RWPE1 (cell line): ENCODE measurements around the gene PLXNB2.
"Not testable (repeated sequence)": the region's sequence is repeated elsewhere in the genome, so short reads cannot be mapped to it uniquely, and the experiment has no call there.

Experiments used
- CTCF ChIA-PET: fragments of 350-600 bp; sonication (Branson Sonifier 250); formaldehyde crosslinking; extraction: SDS; loops from one replicate; lab custom pipeline; 2021; lab: Yijun Ruan, JAX
- POLR2A ChIA-PET: fragments of 400-600 bp; formaldehyde crosslinking; extraction: SDS; loops from one replicate; lab custom pipeline; 2020; ENCODE audit warnings: antibody characterized with exemption; ENCODE audit not compliant: low non-redundant PET; lab: Yijun Ruan, JAX
- DNase-seq: peaks from one replicate; pipeline ENCODE4 v3.0.0; 2012; ENCODE audit warnings: low spot score
- H3K27ac ChIP-seq: fragments of 450-650 bp; 2 replicates; pipeline ENCODE4 v1.5.1; 2017
- TF ChIP-seq, protein P1 (sequence below): fragments of 450-650 bp; conservative IDR thresholded peaks from 2 replicates; pipeline ENCODE4 v1.5.1; 2017; ENCODE audit warnings: low read depth, mild to moderate bottlenecking

PLXNB2 gene

DNA sequence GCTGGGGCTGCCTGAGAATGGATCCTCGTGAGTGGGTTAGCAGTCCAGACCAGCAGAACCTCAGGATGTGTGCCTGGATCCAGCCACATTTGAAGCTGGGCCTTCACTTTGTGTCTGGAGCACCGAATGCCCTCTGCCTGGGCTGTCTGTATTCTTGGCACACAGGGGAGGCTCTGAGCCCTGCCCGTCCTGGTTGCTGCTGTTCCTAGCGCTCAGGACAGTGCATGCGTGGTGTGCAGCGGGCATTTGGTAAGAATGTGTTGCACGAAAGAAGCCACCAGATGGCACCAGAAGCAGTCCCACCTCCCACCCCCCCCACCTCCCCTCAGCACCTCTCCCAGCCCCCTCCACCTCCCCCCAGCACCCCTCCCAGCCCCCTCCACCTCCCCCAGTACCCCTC is 33.1 kb downstream of the PLXNB2 start:
- POLR2A ChIA-PET: no interaction called here

DNA sequence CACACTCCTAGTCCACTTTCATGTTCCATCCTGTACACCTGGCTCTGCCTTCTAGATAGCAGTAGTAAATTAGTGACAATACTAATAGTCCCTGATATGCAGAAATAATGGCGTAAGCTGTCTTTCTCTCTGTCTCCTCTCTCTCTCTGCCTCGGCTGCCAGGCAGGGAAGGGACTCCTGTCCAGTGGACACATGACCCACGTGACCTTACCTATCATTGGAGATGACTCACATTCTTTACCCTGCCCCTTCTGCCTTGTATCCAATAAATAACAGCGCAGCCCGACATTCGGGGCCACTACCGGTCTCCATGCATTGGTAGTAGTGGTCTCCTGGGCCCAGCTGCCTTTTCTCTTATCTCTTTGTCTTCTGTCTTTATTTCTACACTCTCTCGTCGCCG is 33.7 kb downstream of the PLXNB2 start:
- DNase-seq, POLR2A ChIA-PET, CTCF ChIA-PET: not testable (repeated sequence)
- peak overlapping the region; percentile 79 for H3K27ac ChIP-seq

More for the DNA sequence above, 33.1 kb downstream of the PLXNB2 start:
- peak overlapping the region; percentile 79 for H3K27ac ChIP-seq
- CTCF ChIA-PET: no interaction called here
- TF ChIP-seq, protein P1, sequence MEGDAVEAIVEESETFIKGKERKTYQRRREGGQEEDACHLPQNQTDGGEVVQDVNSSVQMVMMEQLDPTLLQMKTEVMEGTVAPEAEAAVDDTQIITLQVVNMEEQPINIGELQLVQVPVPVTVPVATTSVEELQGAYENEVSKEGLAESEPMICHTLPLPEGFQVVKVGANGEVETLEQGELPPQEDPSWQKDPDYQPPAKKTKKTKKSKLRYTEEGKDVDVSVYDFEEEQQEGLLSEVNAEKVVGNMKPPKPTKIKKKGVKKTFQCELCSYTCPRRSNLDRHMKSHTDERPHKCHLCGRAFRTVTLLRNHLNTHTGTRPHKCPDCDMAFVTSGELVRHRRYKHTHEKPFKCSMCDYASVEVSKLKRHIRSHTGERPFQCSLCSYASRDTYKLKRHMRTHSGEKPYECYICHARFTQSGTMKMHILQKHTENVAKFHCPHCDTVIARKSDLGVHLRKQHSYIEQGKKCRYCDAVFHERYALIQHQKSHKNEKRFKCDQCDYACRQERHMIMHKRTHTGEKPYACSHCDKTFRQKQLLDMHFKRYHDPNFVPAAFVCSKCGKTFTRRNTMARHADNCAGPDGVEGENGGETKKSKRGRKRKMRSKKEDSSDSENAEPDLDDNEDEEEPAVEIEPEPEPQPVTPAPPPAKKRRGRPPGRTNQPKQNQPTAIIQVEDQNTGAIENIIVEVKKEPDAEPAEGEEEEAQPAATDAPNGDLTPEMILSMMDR: 0 out of 2 replicates have a peak, but pooled peaks have one; percentile 22
- DNase-seq: peak; percentile 45

DNA sequence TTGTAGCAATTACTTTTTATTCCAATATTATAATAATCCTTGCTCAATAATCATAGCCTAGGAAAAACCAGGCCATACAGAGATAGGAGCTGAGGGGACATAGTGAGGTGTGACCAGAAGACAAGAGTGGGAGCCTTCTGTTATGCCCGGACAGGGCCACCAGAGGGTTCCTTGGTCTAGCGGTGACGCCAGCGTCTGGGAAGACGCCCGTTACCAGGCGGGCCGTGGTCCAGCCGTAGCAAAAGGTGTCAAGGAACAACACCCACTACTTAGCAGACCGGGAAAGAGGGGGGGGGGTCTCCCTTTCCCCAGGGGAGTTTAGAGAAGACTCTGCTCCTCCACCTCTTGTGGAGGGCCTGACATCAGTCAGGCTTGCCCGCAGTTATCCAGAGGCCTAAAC is 34.1 kb downstream of the PLXNB2 start:
- H3K27ac ChIP-seq: peak overlapping the region; percentile 79
- CTCF ChIA-PET: interaction anchor here (1.1 kb wide), 1 partner anchor 8 kb away, joined by 3 read pairs; no protein-coding TSS in a partner anchor
- DNase-seq, POLR2A ChIA-PET: not testable (repeated sequence)

DNA sequence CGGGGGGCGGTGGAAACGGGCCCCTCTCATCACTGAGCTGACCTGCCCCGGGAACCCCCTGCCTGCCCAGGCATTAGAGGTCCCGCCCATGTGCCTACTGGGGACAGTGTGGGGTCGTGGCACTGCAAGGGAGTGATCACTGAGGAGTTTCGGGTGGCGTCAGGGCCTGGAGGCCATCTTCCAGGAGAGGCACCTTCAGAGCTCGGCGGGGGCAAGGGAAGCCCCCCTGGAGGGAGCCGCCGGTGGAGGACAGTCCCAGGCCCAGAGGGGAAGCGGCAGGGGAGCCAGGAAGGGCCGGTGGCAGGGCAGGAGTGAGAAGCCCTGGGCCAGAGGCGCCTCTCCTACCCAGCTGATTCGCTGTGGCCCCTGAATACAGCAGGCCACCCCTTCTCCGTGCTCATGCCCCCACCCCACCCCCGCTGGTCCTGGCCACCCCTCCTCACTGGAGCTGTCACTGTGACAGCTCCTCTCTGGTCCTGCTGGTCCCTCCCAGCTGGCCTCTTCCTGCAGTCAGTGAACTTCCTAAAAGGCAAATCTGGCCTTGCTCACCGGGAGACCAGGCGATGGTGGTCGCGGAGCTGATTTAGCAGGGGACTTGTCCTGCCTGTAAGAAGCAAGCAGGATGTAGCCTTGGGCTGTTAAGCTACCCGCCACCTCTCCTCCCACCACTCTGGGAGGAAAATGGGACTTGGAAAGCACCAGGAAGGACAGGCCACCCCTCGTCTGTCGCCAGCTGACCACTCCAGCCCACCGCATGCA is 35.2 kb downstream of the PLXNB2 start:
- DNase-seq: no peak
- TF ChIP-seq, protein P1: no peak
- ChIA-PET POLR2A (no interaction called here), CTCF (interaction anchor here (0.6 to 1.1 kb wide), 5 partner anchors 9 to 56 kb away, joined by 3 to 4 read pairs (median 3); no protein-coding TSS in a partner anchor)
- H3K27ac ChIP-seq: peak overlapping the region; percentile 79

DNA sequence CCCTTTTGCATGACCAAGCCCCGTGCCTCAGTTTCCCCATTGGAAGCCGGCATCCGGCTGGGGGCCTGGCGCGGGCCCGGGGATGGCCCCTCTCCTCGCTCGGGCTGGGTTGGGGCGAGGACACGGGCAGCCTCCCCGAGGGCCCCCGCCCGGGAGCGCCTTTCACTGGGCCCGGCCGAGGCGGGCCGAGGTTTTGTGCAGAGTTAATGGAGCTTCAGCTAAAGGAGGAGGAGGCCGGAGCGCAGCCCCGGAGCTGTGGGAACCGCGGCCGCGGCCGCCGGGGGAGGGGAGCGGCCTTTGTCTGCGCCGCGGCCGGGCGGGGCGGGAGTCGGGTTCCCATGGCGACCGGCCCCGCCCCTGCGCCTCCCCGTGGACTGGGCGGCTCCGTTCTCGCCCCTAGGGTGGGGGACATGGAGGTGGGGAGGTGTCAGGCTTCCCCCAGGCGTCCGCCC is 35.9 kb downstream of the PLXNB2 start:
- DNase-seq: peak; percentile 36
- ChIA-PET CTCF (interaction anchor here (0.7 to 0.9 kb wide), 2 partner anchors 34 to 57 kb away, joined by 3 to 4 read pairs; no protein-coding TSS in a partner anchor), POLR2A (no interaction called here)
- H3K27ac ChIP-seq: peak overlapping the region; percentile 79
- TF ChIP-seq, protein P1: peak; percentile 36

DNA sequence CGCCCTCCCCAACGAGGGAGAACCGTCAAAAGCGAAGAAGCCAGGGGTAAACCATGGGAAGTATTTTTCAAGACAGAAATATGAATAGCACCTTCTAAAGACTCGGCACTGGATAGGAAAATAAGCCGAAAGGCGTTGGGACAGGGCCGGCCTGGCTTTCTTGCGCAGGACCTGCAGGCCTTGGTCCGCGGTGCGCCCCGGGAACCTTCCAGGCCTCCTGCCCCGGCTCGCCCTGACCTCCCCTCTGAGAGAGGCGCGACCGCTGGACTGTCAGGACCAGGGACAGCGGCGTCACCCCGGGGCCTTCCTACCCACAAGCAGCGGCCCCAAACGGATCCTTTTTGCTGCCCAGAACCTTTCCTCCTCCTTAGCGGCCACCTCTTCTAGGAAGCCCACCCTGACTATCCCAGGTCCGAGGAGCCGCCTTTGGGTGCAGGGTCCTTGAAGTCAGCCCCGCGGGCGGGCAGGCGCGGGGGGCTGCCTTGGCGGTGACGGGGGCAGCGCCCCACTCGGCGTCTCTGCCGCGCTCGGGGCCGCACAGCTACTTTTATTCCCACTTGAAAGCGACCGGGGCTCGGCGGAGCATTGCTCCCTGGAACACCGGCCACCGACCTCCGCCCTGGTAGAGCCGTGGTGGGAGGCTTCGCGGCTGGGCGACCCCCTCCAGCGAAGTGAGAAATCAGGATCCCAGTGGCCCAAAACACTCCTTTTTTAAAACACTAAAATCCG is 36.6 kb downstream of the PLXNB2 start:
- no peak for DNase-seq
- TF ChIP-seq, protein P1: no peak
- peak overlapping the region; percentile 79 for H3K27ac ChIP-seq
- CTCF ChIA-PET: interaction anchor here (0.9 kb wide), 1 partner anchor 34 kb away, joined by 3 read pairs; no protein-coding TSS in a partner anchor
- POLR2A ChIA-PET: no interaction called here

DNA sequence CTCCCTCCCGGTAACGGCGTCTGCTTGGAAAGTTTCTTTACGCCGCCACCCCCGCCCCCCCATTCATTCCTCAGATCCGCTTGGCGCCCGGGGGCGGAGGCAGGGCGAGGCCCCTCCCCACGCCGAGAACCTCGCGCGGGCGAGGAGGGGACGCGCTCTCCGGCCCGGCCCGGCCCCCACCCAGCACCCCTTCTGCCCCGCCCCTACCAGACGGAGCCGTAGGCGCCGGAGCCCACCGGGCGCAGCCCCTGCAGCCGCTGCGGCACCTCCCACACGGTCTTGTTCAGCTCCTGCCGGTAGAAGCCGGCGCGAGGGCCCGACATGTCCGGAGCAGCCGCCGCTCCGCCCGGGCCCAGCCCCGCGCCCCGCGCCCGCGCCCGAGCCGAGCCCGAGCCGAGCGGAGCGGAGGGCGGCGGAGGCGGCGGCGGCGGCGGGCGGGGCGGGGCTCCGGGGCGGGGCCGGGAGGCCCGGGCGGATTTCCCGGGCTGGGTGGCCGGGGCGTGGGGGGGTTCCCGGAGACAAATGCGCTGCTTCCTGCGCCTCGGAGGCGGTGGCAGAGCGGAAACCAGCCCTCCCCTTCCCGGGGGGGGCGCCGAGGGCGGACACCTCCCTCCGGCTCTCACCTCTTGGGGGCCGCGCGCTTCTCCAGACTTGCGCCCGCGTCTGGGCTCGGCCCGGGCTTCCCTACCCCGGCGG is 37.3 kb downstream of the PLXNB2 start, which contains the start of gene MAPK11:
Gene MAPK11, minus strand, starts transcription at position 411 of the 696 bp plus-strand sequence. Its CDS starts 88 bp downstream, at position 323.
- DNase-seq: no peak
- CTCF ChIA-PET: no interaction called here

More for the DNA sequence above, 37.3 kb downstream of the PLXNB2 start, which contains the start of gene MAPK11:
- TF ChIP-seq, protein P1: no peak
- POLR2A ChIA-PET: no interaction called here
- peak within 1 kb of the TSS; percentile 79 for H3K27ac ChIP-seq
